ENCODE data around the gene LTA4H.
A peak's percentile ranks its signal among the peaks of the same experiment; 100 is the strongest.

Gene LTA4H

DNA sequence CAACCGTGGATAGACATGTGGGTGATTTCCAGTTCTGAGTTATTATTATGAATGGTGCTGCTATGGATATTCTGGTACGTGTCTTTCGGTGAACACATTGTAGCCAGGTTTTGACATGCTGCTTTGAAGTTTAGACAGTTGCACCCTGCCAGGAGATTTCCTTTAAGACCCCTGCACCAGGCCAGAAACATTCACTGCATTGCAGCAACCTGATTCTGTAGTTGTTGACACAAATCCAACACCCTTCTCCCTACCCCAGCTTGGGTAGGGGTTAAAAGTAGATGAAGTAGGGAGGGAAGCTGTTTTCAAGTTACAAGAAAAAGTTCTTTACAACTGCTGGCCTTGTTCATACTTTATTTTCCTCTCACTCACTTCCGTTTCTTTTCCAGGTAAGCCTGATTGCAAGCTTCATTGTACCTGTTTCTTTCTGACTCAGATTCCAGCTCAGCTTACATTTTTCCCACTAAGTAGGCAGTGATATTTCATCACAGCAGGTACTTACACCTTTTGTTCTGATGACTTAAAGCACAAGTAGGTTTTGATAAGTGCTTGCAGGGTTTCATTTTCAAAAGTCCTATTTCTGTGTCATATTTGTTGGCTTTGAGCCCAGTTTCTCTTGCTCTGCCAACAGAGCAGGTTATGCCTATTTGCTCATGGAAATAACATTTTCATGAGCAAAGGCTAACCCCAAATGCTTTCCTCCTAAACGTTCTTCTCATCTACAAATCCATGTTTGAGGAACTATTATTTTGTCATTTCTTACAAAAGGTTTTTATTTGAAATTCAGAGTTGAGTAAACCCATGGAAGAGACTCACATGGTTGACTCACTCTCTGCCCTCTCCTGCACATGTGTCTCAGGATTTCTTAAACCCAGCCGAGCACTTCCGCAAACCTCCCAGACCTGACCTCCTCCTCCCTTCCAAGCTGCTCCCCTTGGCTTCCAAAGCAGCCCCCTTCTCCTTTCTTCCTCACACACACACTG, 12.1 kb upstream of the LTA4H start:
- peak overlapping the region; percentile 30; the same call in 1 of the 2 replicates for H3K4me3 ChIP-seq (ENCODE audit: low read length)
- no peak for TF ChIP-seq ZNF274 (IDR thresholded peaks at IDR 0.05; ENCODE audit: low read depth, low read length)

GRCh38 chr12:96046543-96047228, 11.3 kb upstream of the LTA4H start:
- no peak overlapping the region for H3K4me3 ChIP-seq (ENCODE audit: low read length)
- TF ChIP-seq ZNF274 (IDR thresholded peaks at IDR 0.05; ENCODE audit: low read depth, low read length): no peak

GRCh38 chr12:96045566-96045965, 10.2 kb upstream of the LTA4H start:
- no peak for TF ChIP-seq ZNF274 (IDR thresholded peaks at IDR 0.05; ENCODE audit: low read depth, low read length)
- H3K4me3 ChIP-seq (ENCODE audit: low read length): no peak overlapping the region

- no peak for TF ChIP-seq ZNF274 (IDR thresholded peaks at IDR 0.05; ENCODE audit: low read depth, low read length)
These were observed 9.5 kb upstream of the LTA4H start for GRCh38 chr12:96044943-96045290.

DNA sequence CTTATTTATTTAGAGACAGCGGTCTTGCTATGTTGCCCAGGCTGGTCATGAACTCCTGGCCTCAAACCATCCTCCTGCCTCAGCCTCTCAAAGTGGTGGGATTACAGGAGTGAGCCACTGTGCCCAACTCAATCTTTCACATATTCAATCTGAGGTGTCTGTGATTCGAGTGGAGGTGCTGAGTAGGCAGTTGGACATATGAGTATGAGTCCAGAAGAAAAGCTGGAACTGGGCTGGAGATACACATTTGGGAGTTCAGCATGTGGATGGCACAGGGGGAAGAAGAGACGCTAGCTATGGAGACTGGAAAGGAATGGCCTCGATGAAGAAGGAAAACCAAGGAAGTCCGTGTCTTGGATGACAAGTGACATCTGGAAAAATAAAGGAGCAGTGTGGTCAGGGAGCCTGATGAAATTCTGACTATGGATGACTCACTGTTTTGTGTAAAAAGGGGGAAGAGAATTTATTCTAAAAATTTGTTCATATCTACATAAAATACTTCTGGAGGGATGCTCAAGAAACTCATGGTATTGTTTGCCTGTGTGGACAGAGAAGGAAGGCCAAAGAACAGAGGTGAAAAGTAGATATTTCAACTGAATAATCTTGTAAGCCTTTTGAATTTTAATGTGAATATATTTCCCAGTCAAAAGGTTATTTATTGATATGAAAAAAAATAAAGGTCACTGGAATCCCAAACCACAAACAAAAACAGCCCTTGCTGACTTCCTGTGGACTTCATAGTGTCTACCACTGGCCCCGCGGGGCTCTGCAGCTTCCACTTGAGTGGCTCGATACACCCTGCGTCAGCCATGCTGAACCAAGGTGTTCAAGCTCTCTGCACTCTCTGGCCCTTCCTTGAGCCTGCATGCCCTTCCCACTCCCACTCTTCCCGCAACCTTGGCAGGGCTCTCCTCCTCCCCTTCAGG, 8.9 kb upstream of the LTA4H start:
- H3K4me3 ChIP-seq (ENCODE audit: low read length): no peak overlapping the region
- no peak for TF ChIP-seq ZNF274 (IDR thresholded peaks at IDR 0.05; ENCODE audit: low read depth, low read length)

More at GRCh38 chr12:96044943-96045290, 9.5 kb upstream of the LTA4H start:
- H3K4me3 ChIP-seq (ENCODE audit: low read length): no peak overlapping the region

DNA sequence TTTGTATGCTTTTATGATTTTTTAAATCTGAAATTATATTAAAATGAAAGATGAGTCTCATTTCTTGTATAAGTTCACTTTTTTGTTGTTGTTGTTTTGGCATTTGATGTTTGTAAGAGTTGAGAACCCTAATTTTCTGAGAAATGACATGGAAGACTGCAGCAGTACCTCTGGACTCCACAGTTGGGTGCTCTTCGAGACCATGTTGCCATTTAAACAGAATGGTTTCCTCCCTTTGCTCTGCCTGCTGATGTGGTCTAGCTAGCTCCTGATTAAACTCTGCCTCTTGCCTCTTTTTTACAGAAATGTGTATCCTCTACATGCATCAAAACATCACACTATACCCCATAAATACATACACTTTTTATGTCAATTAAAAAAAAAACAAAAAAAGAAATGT, 5.8 kb upstream of the LTA4H start:
- no peak for TF ChIP-seq ZNF274 (IDR thresholded peaks at IDR 0.05; ENCODE audit: low read depth, low read length)
- H3K4me3 ChIP-seq (ENCODE audit: low read length): no peak overlapping the region

DNA sequence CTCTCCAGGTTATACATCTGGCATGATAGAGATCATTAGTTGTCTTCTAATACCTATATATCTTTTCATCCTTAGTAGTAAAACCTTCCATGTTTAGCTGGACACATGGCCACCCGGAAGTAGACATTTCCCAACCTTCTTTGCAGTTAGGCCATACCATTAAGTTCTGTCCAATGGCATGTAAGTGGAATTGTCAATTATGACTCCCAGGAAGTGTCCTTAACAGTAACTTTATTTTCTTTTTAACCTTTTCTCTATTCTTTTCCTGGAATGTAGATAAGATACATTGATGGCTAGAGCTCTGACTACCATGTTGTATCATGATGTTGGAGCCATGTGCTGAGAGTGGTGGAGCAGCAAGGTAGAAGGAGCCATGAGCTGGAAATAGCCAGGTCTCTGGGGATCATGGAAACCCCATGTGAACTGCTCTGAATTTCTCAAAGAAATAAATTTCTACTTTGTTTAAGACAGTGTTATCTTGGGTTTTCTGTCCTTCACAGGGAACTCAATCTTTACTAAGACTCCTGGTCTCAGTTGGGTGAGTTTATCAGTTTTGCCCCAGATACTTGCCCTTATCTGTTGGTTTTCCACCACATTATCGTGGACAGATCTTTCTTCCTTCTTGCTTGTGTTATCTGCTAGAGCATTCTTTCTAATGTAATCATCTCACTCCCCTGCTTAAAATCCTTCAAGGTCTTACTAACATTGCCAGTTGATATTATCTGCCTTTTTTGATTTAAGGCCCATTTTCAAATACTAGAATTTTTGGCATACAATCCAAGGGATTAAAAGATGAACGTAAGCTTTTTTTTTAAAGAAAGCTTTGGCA, 5.1 kb upstream of the LTA4H start:
- H3K4me3 ChIP-seq (ENCODE audit: low read length): no peak overlapping the region
- TF ChIP-seq ZNF274 (IDR thresholded peaks at IDR 0.05; ENCODE audit: low read depth, low read length): no peak

- TF ChIP-seq ZNF274 (IDR thresholded peaks at IDR 0.05; ENCODE audit: low read depth, low read length): no peak
- no peak overlapping the region for H3K4me3 ChIP-seq (ENCODE audit: low read length)
These were observed 4.1 kb upstream of the LTA4H start for GRCh38 chr12:96039516-96039915.

DNA sequence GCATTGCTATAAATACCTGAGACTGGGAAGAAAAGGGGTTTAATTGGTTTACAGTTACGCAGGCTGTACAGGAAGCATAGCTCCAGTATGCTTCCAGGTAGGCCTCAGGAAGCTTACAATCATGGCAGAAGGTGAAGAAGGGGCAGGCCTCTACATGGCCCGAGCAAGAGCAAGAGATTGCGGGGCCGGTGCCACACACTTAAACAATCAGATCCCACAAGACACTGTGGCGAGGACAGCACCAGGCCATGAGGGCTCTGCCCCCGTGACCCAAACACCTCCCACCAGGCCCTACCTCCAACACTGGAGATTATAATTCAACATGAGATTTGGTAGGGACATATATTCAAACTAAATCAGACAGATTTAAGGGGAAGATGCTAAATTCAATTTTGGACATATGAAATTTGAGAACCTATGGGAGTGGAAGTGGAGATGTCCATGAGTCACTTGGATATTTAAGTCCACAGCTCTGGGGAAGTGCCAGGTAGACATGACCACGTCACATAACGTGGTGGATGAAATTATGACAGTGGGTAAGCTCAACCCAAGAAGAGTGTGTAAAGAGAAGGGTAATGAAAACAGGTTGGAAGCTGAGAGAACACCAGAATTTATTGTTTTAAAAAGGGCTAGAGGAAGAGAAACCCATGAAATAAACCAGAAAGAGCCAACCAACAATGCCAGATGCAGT, 1.5 kb upstream of the LTA4H start:
- H3K4me3 ChIP-seq (ENCODE audit: low read length): no peak overlapping the region
- no peak for TF ChIP-seq ZNF274 (IDR thresholded peaks at IDR 0.05; ENCODE audit: low read depth, low read length)

GRCh38 chr12:96034621-96035282, 635 bp downstream of the LTA4H start:
- peak overlapping the region; percentile 83 for H3K4me3 ChIP-seq (ENCODE audit: low read length)
- TF ChIP-seq ZNF274 (IDR thresholded peaks at IDR 0.05; ENCODE audit: low read depth, low read length): no peak

- no peak overlapping the region; the same call in 1 of the 2 replicates for H3K4me3 ChIP-seq (ENCODE audit: low read length)
- no peak for TF ChIP-seq ZNF274 (IDR thresholded peaks at IDR 0.05; ENCODE audit: low read depth, low read length)
These were observed 1.6 kb downstream of the LTA4H start for GRCh38 chr12:96033549-96034389.
